OCI-LY7 (cell line): ENCODE data around the gene CATSPER1.

Experiments
- EZH2phosphoT487 ChIP-seq: fragments of 200-600 bp; sonication (generic); IDR thresholded peaks from 2 replicates; pipeline ENCODE4 v1.6.1; 2018; ENCODE audit warnings: low read depth, borderline replicate concordance, mild to moderate bottlenecking, mixed run types, antibody characterized with exemption, low read length, moderate library complexity, mixed read lengths
- TF ChIP-seq, protein P1 (sequence below): fragments of 200-600 bp; sonication (generic); conservative IDR thresholded peaks from 2 replicates; pipeline ENCODE4 v1.5.1; 2014; ENCODE audit warnings: mild to moderate bottlenecking, antibody characterized with exemption, low read length, moderate library complexity, mixed read lengths

DNA sequence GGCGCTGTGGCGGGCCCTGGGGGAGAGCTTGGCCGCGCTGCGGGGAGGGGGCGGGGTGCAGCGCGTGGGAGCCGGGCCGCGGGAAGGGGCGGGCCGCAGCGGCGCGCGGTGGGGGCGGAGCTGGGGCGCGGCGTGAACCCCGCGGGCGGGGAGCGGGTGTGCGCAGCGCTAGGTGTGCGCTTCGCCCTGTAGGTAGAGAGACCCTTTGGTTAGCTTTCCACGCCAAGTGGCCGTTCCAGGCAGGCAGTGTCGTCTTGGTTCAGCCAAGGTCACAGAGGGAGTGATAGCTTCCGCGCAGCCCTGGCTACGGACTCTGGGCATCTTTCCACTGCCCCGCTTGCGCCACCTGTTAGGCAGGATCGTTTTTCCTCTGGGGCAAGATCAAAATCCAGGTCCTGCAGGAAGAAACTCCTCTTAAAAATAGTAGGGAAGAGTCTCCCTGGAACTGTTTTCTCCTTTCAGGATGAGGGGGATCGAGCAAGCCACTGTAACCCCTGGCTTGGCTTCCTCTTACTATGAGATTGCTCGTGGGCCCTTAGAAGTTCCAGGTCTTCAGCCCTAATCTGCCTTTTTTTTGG, 23.5 kb downstream of the CATSPER1 start:
- TF ChIP-seq, protein P1, sequence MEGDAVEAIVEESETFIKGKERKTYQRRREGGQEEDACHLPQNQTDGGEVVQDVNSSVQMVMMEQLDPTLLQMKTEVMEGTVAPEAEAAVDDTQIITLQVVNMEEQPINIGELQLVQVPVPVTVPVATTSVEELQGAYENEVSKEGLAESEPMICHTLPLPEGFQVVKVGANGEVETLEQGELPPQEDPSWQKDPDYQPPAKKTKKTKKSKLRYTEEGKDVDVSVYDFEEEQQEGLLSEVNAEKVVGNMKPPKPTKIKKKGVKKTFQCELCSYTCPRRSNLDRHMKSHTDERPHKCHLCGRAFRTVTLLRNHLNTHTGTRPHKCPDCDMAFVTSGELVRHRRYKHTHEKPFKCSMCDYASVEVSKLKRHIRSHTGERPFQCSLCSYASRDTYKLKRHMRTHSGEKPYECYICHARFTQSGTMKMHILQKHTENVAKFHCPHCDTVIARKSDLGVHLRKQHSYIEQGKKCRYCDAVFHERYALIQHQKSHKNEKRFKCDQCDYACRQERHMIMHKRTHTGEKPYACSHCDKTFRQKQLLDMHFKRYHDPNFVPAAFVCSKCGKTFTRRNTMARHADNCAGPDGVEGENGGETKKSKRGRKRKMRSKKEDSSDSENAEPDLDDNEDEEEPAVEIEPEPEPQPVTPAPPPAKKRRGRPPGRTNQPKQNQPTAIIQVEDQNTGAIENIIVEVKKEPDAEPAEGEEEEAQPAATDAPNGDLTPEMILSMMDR: peak; percentile 41; the same call in 1 of the 2 replicates
- TF ChIP-seq EZH2phosphoT487: no peak
